H1 (cell line): Measurements from ENCODE around the gene PPP1R13B. TPM values are rescaled to one million over a fixed set of nuclear protein-coding genes. Genes with fewer than 3 reads are reported as not detected.

Experiments
- CTCF ChIA-PET: fragments of 300-600 bp; sonication (Branson Sonifier 250); formaldehyde crosslinking; loops from one replicate; lab custom pipeline; 2021; ENCODE audit not compliant: partially characterized antibody; lab: Charles Lee
- POLR2A ChIA-PET: fragments of 300-600 bp; sonication (Branson Sonifier 250); formaldehyde crosslinking; loops from one replicate; lab custom pipeline; 2021; ENCODE audit warnings: inconsistent platforms; ENCODE audit not compliant: partially characterized antibody; lab: Charles Lee
- DNase-seq, 2 experiments: peaks; one replicate each; pipeline versions ENCODE4 v3.0.0 to v3.0.0-alpha.2; 2010 to 2022; ENCODE audit warnings: low spot score in 2 of 2, low read depth in 1 of 2, mixed read lengths in 1 of 2
- FAIRE-seq: peaks from 2 replicates; lab custom pipeline; 2011; peaks lifted over from hg19 to GRCh38; lab: Jason Lieb, UNC
- H2AFZ ChIP-seq: 2 replicates; pipeline ENCODE4 v1.8.1; 2012; ENCODE audit warnings: low read length, inconsistent platforms
- H2AK5ac ChIP-seq: 2 replicates; pipeline ENCODE4 v1.6.1; 2013; ENCODE audit warnings: low read depth, low read length
- H2BK120ac ChIP-seq: replicated peaks from 2 replicates; pipeline ENCODE3; 2013; ENCODE audit warnings: low read depth, low read length, inconsistent platforms
- H2BK12ac ChIP-seq: 2 replicates; pipeline ENCODE4 v1.6.1; 2013; ENCODE audit warnings: low read depth, low read length
- H2BK15ac ChIP-seq: 2 replicates; pipeline ENCODE4 v1.6.1; 2013; ENCODE audit warnings: low read length
- H2BK20ac ChIP-seq: 2 replicates; pipeline ENCODE4 v1.6.1; 2013; ENCODE audit warnings: low read length
- H2BK5ac ChIP-seq: 2 replicates; pipeline ENCODE4 v1.6.1; 2013; ENCODE audit warnings: low read depth, low read length
- H3K14ac ChIP-seq: 2 replicates; pipeline ENCODE4 v1.6.1; 2013; ENCODE audit warnings: inconsistent platforms; ENCODE audit not compliant: insufficient read length
- H3K18ac ChIP-seq: 2 replicates; pipeline ENCODE4 v1.6.1; 2013; ENCODE audit warnings: low read length; ENCODE audit errors: extremely low read depth
- H3K23ac ChIP-seq: 2 replicates; pipeline ENCODE4 v1.6.1; 2013; ENCODE audit warnings: inconsistent platforms; ENCODE audit not compliant: insufficient read length
- H3K23me2 ChIP-seq: 2 replicates; pipeline ENCODE4 v1.6.1; 2013; ENCODE audit warnings: low read depth, low read length
- H3K27ac ChIP-seq: 2 replicates; pipeline ENCODE4 v1.6.1; 2011; ENCODE audit warnings: low read depth, low read length, inconsistent platforms
- H3K27me3 ChIP-seq, 4 experiments: replicated peaks in 1 of 4; 1 replicate in 1 of 4; 2 replicates in 3 of 4; pipeline versions ENCODE4 v1.6.1 to v1.8.1; 2011 to 2013; ENCODE audit warnings: low read length in 3 of 4, mild to moderate bottlenecking in 3 of 4, inconsistent platforms in 2 of 4, mixed read lengths in 2 of 4, moderate library complexity in 1 of 4; ENCODE audit not compliant: control insufficient read depth in 3 of 4, insufficient read depth in 3 of 4; ENCODE audit errors: extremely low read depth in 1 of 4
- H3K36me3 ChIP-seq, 4 experiments: 2 replicates each; pipeline versions ENCODE4 v1.6.1 to v1.8.1; 2011 to 2013; ENCODE audit warnings: mild to moderate bottlenecking in 4 of 4, low read length in 3 of 4, moderate library complexity in 2 of 4, control low read depth in 1 of 4, inconsistent platforms in 1 of 4; ENCODE audit not compliant: insufficient read depth in 4 of 4, control insufficient read depth in 2 of 4
- H3K4ac ChIP-seq: replicated peaks from 2 replicates; pipeline ENCODE3; 2013; ENCODE audit warnings: low read length, low read depth, mixed read lengths, inconsistent platforms; ENCODE audit not compliant: insufficient read length
- H3K4me1 ChIP-seq, 4 experiments: replicated peaks in 1 of 4; 1 replicate in 1 of 4; 2 replicates in 3 of 4; pipeline versions ENCODE4 v1.6.1 to v1.8.1; 2011 to 2013; ENCODE audit warnings: low read length in 3 of 4, inconsistent platforms in 2 of 4, mixed read lengths in 1 of 4; ENCODE audit not compliant: insufficient read depth in 4 of 4, control insufficient read depth in 3 of 4
- H3K4me2 ChIP-seq, 2 experiments: 2 replicates each; pipeline versions ENCODE4 v1.6.1 to v1.8.1; 2011 to 2013; ENCODE audit warnings: low read depth in 2 of 2, low read length in 2 of 2, control low read depth in 1 of 2, inconsistent platforms in 1 of 2, mild to moderate bottlenecking in 1 of 2; ENCODE audit not compliant: insufficient read depth in 1 of 2
- H3K4me3 ChIP-seq, 4 experiments: fragments of 200-600, 300-600 bp in 1 of 4; sonication (generic), shearing (Covaris generic), sonication (Bioruptor Twin) in 1 of 4; 2 replicates each; pipeline versions ENCODE4 v1.5.1 to v1.8.1; 2011 to 2016; ENCODE audit warnings: low read length in 4 of 4, low read depth in 3 of 4, control low read depth in 2 of 4, inconsistent platforms in 2 of 4, mild to moderate bottlenecking in 2 of 4, mixed read lengths in 1 of 4, moderate library complexity in 1 of 4; ENCODE audit not compliant: insufficient read depth in 2 of 4; ENCODE audit errors: extremely low read depth in 1 of 4
- H3K56ac ChIP-seq: replicated peaks from 2 replicates; pipeline ENCODE3; 2013; ENCODE audit warnings: low read depth, mild to moderate bottlenecking, mixed read lengths, low read length, inconsistent platforms; ENCODE audit not compliant: insufficient read length
- H3K79me1 ChIP-seq: 2 replicates; pipeline ENCODE4 v1.6.1; 2013; ENCODE audit warnings: low read depth, low read length, control low read depth
- H3K79me2 ChIP-seq, 2 experiments: 2 replicates each; pipeline versions ENCODE4 v1.6.1 to v1.8.1; 2012 to 2013; ENCODE audit warnings: low read length in 2 of 2, mild to moderate bottlenecking in 2 of 2, inconsistent platforms in 1 of 2; ENCODE audit not compliant: insufficient read depth in 2 of 2, control insufficient read depth in 1 of 2
- H3K9ac ChIP-seq, 4 experiments: replicated peaks in 1 of 4; 1 replicate in 1 of 4; 2 replicates in 3 of 4; pipeline versions ENCODE4 v1.6.1 to v1.8.1; 2011 to 2013; ENCODE audit warnings: low read depth in 3 of 4, low read length in 3 of 4, control low read depth in 2 of 4, mild to moderate bottlenecking in 2 of 4, moderate library complexity in 2 of 4, inconsistent platforms in 1 of 4; ENCODE audit errors: extremely low read depth in 1 of 4
- H3K9me3 ChIP-seq, 2 experiments: 2 replicates each; pipeline versions ENCODE4 v1.6.1 to v1.8.1; 2012 to 2013; ENCODE audit warnings: mild to moderate bottlenecking in 2 of 2, moderate library complexity in 2 of 2, control low read depth in 1 of 2, inconsistent platforms in 1 of 2, low read depth in 1 of 2, low read length in 1 of 2, mixed read lengths in 1 of 2; ENCODE audit not compliant: insufficient read depth in 2 of 2
- H4K20me1 ChIP-seq, 2 experiments: replicated peaks in 1 of 2; 2 replicates each; pipeline versions ENCODE3 to v1.8.1; 2011 to 2013; ENCODE audit warnings: inconsistent platforms in 2 of 2, low read length in 2 of 2, mild to moderate bottlenecking in 1 of 2; ENCODE audit not compliant: insufficient read depth in 2 of 2, control insufficient read depth in 1 of 2
- H4K5ac ChIP-seq: 2 replicates; pipeline ENCODE4 v1.6.1; 2013; ENCODE audit warnings: low read length, low read depth, mixed read lengths, inconsistent platforms; ENCODE audit not compliant: insufficient read length
- H4K8ac ChIP-seq: 2 replicates; pipeline ENCODE4 v1.8.0; 2013; ENCODE audit warnings: mild to moderate bottlenecking, moderate library complexity, low read length, inconsistent platforms; ENCODE audit not compliant: insufficient read depth; ENCODE audit errors: extremely low read depth
- H4K91ac ChIP-seq: replicated peaks from 2 replicates; pipeline ENCODE3; 2013; ENCODE audit warnings: low read length, mixed read lengths, inconsistent platforms; ENCODE audit not compliant: insufficient read length
- ASH2L ChIP-seq: fragments of 200-600, 300-600 bp; sonication (generic); IDR thresholded peaks from one replicate; pipeline ENCODE4 v1.7.1; 2017; ENCODE audit warnings: low read length
- BCL11A ChIP-seq, 2 experiments: IDR thresholded peaks; one replicate each; pipeline ENCODE4 v1.6.1; 2011; ENCODE audit warnings: low read depth in 2 of 2, low read length in 2 of 2, mild to moderate bottlenecking in 2 of 2
- BRCA1 ChIP-seq: IDR thresholded peaks from 2 replicates; pipeline ENCODE4 v1.6.1; 2012; ENCODE audit warnings: low read depth, low read length, improper control_type of control experiment
- CTBP2 ChIP-seq: IDR thresholded peaks from 2 replicates; pipeline ENCODE4 v1.7.0; 2011; ENCODE audit warnings: borderline replicate concordance, mild to moderate bottlenecking, moderate library complexity, mixed read lengths, low read length; ENCODE audit not compliant: insufficient read depth, insufficient read length
- EP300 ChIP-seq, 2 experiments: IDR thresholded peaks; 1 replicate in 1 of 2; 2 replicates in 1 of 2; pipeline ENCODE4 v1.6.1; 2011 to 2012; ENCODE audit warnings: low read depth in 2 of 2, low read length in 2 of 2, mild to moderate bottlenecking in 2 of 2, borderline replicate concordance in 1 of 2, inconsistent platforms in 1 of 2, moderate library complexity in 1 of 2
- GTF2F1 ChIP-seq: IDR thresholded peaks from 2 replicates; pipeline ENCODE4 v1.6.1; 2012; ENCODE audit warnings: low read depth, low read length, improper control_type of control experiment, borderline replicate concordance
- JUND ChIP-seq: IDR thresholded peaks from 2 replicates; pipeline ENCODE4 v1.6.1; 2011; ENCODE audit warnings: mild to moderate bottlenecking, improper control_type of control experiment, low read length
- KDM1A ChIP-seq: fragments of 200-600, 300-600 bp; sonication (generic); IDR thresholded peaks from 2 replicates; pipeline ENCODE4 v1.7.1; 2016; ENCODE audit warnings: mild to moderate bottlenecking, low read length, borderline replicate concordance
- POU5F1 ChIP-seq: IDR thresholded peaks from 2 replicates; pipeline ENCODE4 v1.6.1; 2011; ENCODE audit warnings: low read depth, mild to moderate bottlenecking, low read length, moderate library complexity
- RNF2 ChIP-seq: fragments of 200-900, 300-1000 bp; sonication (generic); IDR thresholded peaks from 2 replicates; pipeline ENCODE4 v1.7.1; 2016; ENCODE audit warnings: borderline replicate concordance, low read depth, mild to moderate bottlenecking, antibody characterized with exemption, low read length; ENCODE audit not compliant: poor library complexity, severe bottlenecking; ENCODE audit errors: missing control alignments
- SIX5 ChIP-seq: IDR thresholded peaks from 2 replicates; pipeline ENCODE4 v1.6.1; 2011; ENCODE audit warnings: mild to moderate bottlenecking, low read depth, low read length
- SP4 ChIP-seq: IDR thresholded peaks from 2 replicates; pipeline ENCODE4 v1.6.1; 2012; ENCODE audit warnings: low read length, inconsistent platforms
- WGBS, 2 experiments: shearing (Covaris generic) in 1 of 2; methylation state at CpG; one replicate each; pipeline versions ENCODE4 v1.1.6 to v1.1.7; 2013 to 2015; ENCODE audit warnings: low lambda C conversion rate in 2 of 2, mixed read lengths in 2 of 2, inconsistent platforms in 1 of 2, low coverage in 1 of 2, missing lambda C conversion rate in 1 of 2; ENCODE audit not compliant: insufficient replicate concordance in 2 of 2, insufficient coverage in 1 of 2, insufficient read length in 1 of 2; ENCODE audit errors: extremely low coverage in 1 of 2, missing lambda C conversion rate in 1 of 2; 5-methylcytosine and 5-hydroxymethylcytosine counted together
- polyA plus RNA-seq, 7 experiments: library from polyadenylated mRNA; depleted of rRNA in 3 of 7; stranded (reverse) in 5 of 7; unstranded in 2 of 7; fragments of >200 nt in 5 of 7; fragments of 200-250 nt in 2 of 7; gene quantifications; 1 replicate in 5 of 7; 2 replicates in 1 of 7; 4 replicates in 1 of 7; pipeline versions ENCODE4 v1.2.1 to v1.2.3, GENCODE V29; 2011 to 2013; ENCODE audit warnings: missing spikeins in 2 of 7, mixed read lengths in 2 of 7
- total RNA-seq: library from RNA; stranded (reverse); fragmentation: NEBNext Ultra II Directional; extraction: Animal tissue kit (Norgen Biotek cat#: 25700); gene quantifications from 2 replicates; pipeline ENCODE4 v1.2.1, GENCODE V29; 2021

The PPP1R13B gene
- total and polyA plus RNA-seq, 2 of the 8 experiments (the other 6 are each of a cell fraction or from before 2014, with no cell fraction given) = 2.6 to 8.9 TPM

- H2BK5ac ChIP-seq = no peak overlapping the region
- no peak overlapping the region for H3K4ac ChIP-seq
- no peaks in the 10 kb centered on the region for H3K79me2 ChIP-seq
- H2BK20ac ChIP-seq = no peak overlapping the region
- no peak overlapping the region for H4K5ac ChIP-seq
- DNase-seq (peak in 1 of 2 experiments; percentile 39), FAIRE-seq (no peak)
- no peak overlapping the region for H2BK15ac ChIP-seq
- no peak overlapping the region for H3K9ac ChIP-seq
- H3K56ac ChIP-seq = no peak overlapping the region
- H3K18ac ChIP-seq = no peak overlapping the region
- no peaks in the 10 kb centered on the region for H3K36me3 ChIP-seq
- peaks cover 4 to 14% (median 9%) of the 10 kb centered on the region in 4 experiments for H3K4me1 ChIP-seq
- H4K91ac ChIP-seq = peak overlapping the region; percentile 82
- H3K23ac ChIP-seq = no peak overlapping the region
- peaks cover 9% of the 10 kb centered on the region; the same call in 1 of the 2 replicates for H3K23me2 ChIP-seq
- ChIA-PET POLR2A (interaction anchor here (1.3 to 1.4 kb wide), 2 partner anchors 10 to 15 kb away, joined by 3 read pairs; no protein-coding TSS in a partner anchor), CTCF (interaction anchor here (0.6 to 1.2 kb wide), 2 partner anchors 30 to 106 kb away, joined by 3 to 5 read pairs; no protein-coding TSS in a partner anchor)
- no peak overlapping the region for H4K8ac ChIP-seq
- H3K14ac ChIP-seq = no peak overlapping the region
- 0 out of 2 replicates have a peak overlapping the region, but pooled peaks have one; percentile 39 for H2BK12ac ChIP-seq
- no peak overlapping the region for H2AFZ ChIP-seq
- no peaks in the 10 kb centered on the region for H3K9me3 ChIP-seq
- H3K27ac ChIP-seq = no peak overlapping the region
- no peaks in the 10 kb centered on the region; a peak in 1 of 7 replicates for H3K27me3 ChIP-seq
- peak overlapping the region in 1 of 2 experiments; percentile 61; a peak in 2 of 4 replicates for H3K4me2 ChIP-seq
- WGBS, 2 experiments = 85% methylated on average over 8 of the region's 8 CpGs; no CpG with 5 or more reads in 1 of the 2 experiments
- no peaks in the 10 kb centered on the region for H3K79me1 ChIP-seq
- H3K4me3 ChIP-seq = peak overlapping the region in 1 of 4 experiments; percentile 52; a peak in 2 of 8 replicates
- H2BK120ac ChIP-seq = no peak overlapping the region
- no peak overlapping the region for H2AK5ac ChIP-seq
- no peaks in the 10 kb centered on the region for H4K20me1 ChIP-seq
- TF ChIP-seq KDM1A = no peak
- TF ChIP-seq SP4 = no peak
- no peak for TF ChIP-seq GTF2F1
- no peak for TF ChIP-seq CTBP2
- no peak for TF ChIP-seq SIX5
- TF ChIP-seq ASH2L = no peak
- TF ChIP-seq BRCA1 = no peak
- TF ChIP-seq POU5F1 = no peak
- TF ChIP-seq JUND = no peak
- no peak for TF ChIP-seq EP300 (IDR thresholded peaks at IDR 0.05; ENCODE audit: borderline replicate concordance in 1 of 2, low read depth in 2 of 2, low read length in 2 of 2)
- no peak for TF ChIP-seq BCL11A (IDR thresholded peaks at IDR 0.05; ENCODE audit: low read depth in 2 of 2, low read length in 2 of 2)
- TF ChIP-seq RNF2 = no peak
These were observed 23.7 kb upstream of the PPP1R13B start for GRCh38 chr14:103870891-103871595.
